ENCODE data around the gene SFXN5.

The SFXN5 gene

DNA sequence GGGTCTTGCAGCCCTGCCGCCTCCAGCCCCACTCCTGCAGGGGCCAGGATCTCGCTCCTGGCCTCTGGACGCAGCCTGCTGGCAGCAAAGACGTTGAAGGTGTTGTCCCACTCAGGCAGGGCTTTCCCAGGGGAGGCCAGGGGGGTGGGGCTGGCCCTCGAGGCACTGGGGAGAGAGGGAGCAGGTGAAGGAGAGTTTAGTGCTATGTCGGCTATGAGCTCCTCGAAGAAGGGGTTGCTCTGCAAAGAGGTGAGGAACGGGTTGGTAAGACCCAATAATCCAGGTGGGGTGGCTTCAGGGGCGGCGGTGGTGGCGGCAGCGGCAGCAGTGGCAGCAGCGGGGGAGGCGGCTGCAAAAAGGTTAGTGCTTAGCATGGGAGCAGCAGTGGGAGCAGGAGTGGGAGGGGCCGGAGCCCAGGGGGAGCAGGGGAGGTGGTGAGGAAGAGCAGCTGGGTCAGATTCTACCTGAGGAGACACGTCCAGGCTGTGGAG is 9.7 kb upstream of the SFXN5 start:
- TF ChIP-seq, protein P1, sequence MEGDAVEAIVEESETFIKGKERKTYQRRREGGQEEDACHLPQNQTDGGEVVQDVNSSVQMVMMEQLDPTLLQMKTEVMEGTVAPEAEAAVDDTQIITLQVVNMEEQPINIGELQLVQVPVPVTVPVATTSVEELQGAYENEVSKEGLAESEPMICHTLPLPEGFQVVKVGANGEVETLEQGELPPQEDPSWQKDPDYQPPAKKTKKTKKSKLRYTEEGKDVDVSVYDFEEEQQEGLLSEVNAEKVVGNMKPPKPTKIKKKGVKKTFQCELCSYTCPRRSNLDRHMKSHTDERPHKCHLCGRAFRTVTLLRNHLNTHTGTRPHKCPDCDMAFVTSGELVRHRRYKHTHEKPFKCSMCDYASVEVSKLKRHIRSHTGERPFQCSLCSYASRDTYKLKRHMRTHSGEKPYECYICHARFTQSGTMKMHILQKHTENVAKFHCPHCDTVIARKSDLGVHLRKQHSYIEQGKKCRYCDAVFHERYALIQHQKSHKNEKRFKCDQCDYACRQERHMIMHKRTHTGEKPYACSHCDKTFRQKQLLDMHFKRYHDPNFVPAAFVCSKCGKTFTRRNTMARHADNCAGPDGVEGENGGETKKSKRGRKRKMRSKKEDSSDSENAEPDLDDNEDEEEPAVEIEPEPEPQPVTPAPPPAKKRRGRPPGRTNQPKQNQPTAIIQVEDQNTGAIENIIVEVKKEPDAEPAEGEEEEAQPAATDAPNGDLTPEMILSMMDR (IDR thresholded peaks at IDR 0.05): no peak
- DNase-seq (ENCODE audit: low spot score): no peak
- Histone ChIP-seq H3K27ac (no peak overlapping the region), H3K4me3 (no peak overlapping the region)

DNA sequence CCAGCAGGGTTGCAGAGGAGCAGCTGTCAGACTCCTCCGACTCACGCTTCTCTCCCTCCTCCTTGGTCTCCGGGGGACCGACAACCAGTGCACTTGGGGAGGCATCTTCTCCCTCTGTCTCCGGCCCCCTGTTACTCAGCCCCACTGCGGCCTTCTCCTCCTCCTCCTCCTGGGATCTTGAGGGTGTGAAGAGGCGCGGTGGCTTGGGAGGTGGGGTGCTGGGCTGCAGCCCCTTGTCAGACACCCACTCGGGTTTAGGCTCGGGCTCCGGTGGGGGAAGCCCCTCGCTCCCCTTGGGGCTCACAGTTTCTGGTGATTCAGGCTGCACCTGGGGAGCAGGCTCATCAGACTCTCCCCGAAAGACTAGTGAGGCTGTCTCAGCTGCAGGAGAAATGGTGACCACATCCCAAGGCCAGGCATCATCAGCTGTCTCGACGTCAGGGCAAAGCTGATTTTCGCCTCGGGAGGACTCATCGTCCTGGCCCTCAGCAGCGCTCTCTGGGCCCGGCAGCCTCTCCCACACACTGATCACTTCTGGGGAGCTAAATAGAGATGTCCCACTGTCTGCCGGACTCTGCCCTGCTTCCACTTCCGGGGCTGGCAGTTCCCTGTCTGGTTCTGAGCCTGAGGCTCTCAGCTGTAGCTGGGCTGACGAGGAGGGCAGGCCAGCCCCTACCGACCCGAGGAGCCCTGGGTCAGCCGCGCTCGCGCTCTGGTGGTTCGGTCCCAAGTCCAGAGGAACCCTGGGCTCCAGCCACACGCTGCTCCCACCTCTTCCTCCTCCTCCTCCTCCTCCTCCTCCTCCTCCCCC is 9.0 kb upstream of the SFXN5 start:
- no peak overlapping the region for H3K27ac ChIP-seq

DNA sequence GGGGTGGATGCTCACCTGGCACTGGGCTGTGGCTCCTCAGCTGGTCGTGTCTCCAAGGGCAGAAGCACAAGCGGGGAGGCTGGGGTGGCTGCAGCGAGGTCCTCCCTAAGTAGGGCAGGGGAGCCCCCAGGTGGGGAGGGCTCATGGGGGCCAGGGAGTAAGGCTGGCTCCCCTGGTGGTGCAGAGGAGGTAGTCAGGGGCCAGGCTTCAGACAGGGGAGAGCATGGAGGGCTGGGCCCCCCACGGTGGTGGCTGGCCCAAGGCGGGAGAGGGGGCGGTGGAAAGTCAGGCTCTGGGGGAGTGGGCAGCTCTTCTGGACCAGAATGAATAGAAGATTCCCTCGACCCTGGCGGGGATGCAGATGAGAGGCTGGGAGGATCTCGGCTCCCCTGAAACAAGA is 8.1 kb upstream of the SFXN5 start:
- no peak overlapping the region for H3K4me3 ChIP-seq
- no peak overlapping the region for H3K27ac ChIP-seq
- DNase-seq (ENCODE audit: low spot score): no peak
- TF ChIP-seq, protein P1 (IDR thresholded peaks at IDR 0.05): no peak

More for the DNA sequence above, 9.0 kb upstream of the SFXN5 start:
- TF ChIP-seq, protein P1 (IDR thresholded peaks at IDR 0.05): no peak
- DNase-seq (ENCODE audit: low spot score): no peak
- no peak overlapping the region for H3K4me3 ChIP-seq

DNA sequence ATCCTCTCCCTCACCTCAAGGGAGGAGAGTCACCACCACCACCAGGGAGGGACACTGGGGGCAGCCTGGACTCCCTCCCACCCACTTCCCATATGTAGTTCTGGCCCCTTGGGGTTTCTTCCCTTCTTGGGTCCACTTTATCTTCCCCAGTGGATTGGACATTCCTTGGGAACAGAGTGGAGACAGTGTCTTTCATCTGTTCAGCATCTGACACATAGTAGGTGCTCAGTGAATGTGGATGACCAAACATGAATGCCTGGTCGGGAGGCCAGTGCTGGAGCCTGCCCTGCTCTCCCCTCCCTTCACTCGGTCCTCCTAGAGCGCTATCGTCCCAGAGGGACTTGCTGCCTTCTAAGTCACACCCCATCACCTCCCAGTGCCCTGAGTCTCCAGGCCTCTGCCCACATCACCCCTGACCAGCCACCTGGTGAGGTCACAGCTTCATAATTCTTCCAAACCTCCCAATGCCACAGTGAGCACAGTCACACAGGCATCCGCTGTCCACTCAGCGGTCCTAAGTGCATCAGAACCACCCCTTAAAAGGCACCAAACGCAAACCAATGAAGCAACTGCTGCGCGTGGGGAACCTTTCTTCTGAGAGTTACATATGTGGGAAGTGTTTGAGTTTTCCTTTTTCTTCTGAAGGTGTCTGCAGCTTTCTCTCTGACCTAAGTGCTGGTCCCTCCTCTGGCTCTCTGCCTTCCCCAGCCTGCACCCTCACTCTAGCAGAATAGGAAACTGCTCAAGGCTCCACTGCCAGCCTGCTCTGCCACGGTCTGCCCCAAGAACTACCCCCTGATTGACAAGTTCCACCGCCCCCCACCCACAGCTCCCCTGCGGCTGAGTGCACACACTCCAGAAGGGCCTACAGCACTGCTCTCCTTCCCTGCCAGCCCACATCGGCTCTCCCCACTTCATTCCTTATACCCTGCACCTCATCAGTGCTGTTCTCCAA is 7.2 kb upstream of the SFXN5 start:
- no peak overlapping the region for H3K27ac ChIP-seq
- H3K4me3 ChIP-seq: no peak overlapping the region
- DNase-seq (ENCODE audit: low spot score): no peak
- TF ChIP-seq, protein P1 (IDR thresholded peaks at IDR 0.05): no peak

DNA sequence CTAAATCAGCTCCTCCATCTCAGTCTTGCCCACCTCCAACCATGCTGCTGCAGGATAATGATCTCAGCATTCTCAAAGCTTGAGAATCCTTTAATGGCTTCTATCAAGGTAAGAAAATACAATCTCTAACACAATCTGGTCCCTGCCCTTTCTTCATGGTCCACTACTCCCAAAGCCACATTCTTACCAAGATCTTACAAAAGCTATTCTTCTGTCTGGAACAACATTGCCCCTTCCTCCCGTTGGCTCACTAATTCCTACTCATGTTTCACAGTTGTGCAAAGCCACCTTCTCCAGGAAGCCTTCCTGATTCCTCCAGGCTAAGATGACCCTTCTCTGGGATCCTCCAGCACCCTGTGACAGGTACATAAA is 5.9 kb upstream of the SFXN5 start:
- H3K27ac ChIP-seq: no peak overlapping the region
- DNase-seq (ENCODE audit: low spot score): no peak
- H3K4me3 ChIP-seq: no peak overlapping the region
- TF ChIP-seq, protein P1 (IDR thresholded peaks at IDR 0.05): no peak

DNA sequence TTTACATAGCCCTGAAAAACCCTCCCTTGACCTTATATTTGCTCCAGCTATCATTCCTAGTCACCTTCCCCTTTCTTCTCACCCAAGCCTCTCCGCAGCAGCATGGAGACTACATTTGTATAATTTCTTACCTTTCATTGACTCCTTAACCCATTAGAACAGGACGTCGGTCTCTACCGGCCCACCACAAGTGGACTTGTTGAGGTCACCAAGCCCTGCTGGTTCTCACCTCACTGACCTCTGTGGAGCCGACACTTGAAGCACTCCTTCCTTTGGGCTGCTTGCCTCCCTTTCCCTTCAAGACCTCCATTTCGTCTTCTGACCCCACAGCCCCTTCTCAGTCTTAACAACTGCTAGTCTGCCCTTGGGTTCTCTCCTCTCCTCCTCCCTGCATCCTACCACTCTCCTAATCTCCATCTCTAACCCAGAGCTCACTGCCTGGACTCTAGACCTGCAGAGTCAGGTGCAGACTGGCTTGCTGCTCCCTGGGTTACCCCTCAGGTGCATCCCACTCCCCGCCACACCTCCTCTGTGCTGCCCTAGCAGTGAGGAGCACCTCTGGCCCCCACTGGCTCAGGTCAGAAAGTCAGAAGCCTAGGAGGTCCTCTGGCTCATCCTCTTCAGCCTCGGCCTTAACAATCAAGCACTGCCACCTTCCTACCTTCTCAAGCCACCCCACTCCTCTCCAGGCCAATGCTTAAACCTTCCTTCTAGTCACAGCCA is 5.3 kb upstream of the SFXN5 start:
- no peak overlapping the region for H3K27ac ChIP-seq
- no peak overlapping the region for H3K4me3 ChIP-seq
- TF ChIP-seq, protein P1 (IDR thresholded peaks at IDR 0.05): no peak
- DNase-seq (ENCODE audit: low spot score): no peak
